A549 (cell line): ENCODE results near the gene NALCN.

Experiments used
- BCL3 ChIP-seq: fragments of >200 bp; sonication (Bioruptor Twin); formaldehyde crosslinking; IDR thresholded peaks from 3 replicates; pipeline ENCODE4 v1.6.1; 2016
- BHLHE40 ChIP-seq: IDR thresholded peaks from 2 replicates; pipeline ENCODE4 v1.6.1; 2012; ENCODE audit warnings: low read depth, low read length, inconsistent platforms
- CHD4 ChIP-seq: fragments of 200-600 bp; sonication (generic); IDR thresholded peaks from 2 replicates; pipeline ENCODE4 v1.6.1; 2016; ENCODE audit warnings: antibody characterized with exemption, mild to moderate bottlenecking, borderline replicate concordance
- CTCF ChIP-seq: fragments of >200 bp; sonication (Bioruptor Twin); formaldehyde crosslinking; IDR thresholded peaks from 3 replicates; pipeline ENCODE4 v1.5.1; 2016
- HOXA7 ChIP-seq: fragments of 250-450 bp; sonication (Bioruptor Pico); IDR thresholded peaks from 2 replicates; pipeline ENCODE4 v1.5.0; 2020; ENCODE audit warnings: mild to moderate bottlenecking, moderate library complexity
- JUN ChIP-seq, 2 experiments: fragments of >200 bp; sonication (Bioruptor Twin); formaldehyde crosslinking; IDR thresholded peaks; 2 replicates in 1 of 2; 3 replicates in 1 of 2; pipeline ENCODE4 v1.6.1; 2016 to 2017
- MAFK ChIP-seq: fragments of 450-650 bp; IDR thresholded peaks from 2 replicates; pipeline ENCODE4 v1.6.1; 2014; ENCODE audit not compliant: partially characterized antibody
- MAX ChIP-seq: IDR thresholded peaks from 2 replicates; pipeline ENCODE4 v1.6.1; 2012
- PBX3 ChIP-seq: IDR thresholded peaks from 2 replicates; pipeline ENCODE4 v1.6.1; 2012
- POLR2A ChIP-seq: IDR thresholded peaks from 2 replicates; pipeline ENCODE4 v1.6.1; 2012; ENCODE audit warnings: mild to moderate bottlenecking, low read length
- REST ChIP-seq: fragments of 200-600 bp; sonication (generic); IDR thresholded peaks from 2 replicates; pipeline ENCODE4 v1.6.1; 2016; ENCODE audit warnings: antibody characterized with exemption, mild to moderate bottlenecking, moderate library complexity
- RFX5 ChIP-seq: fragments of 450-650 bp; IDR thresholded peaks from 2 replicates; pipeline ENCODE4 v1.7.1; 2014; ENCODE audit warnings: antibody characterized with exemption, mild to moderate bottlenecking, moderate library complexity
- SMC3 ChIP-seq: fragments of >200 bp; sonication (Bioruptor Twin); formaldehyde crosslinking; IDR thresholded peaks from 3 replicates; pipeline ENCODE4 v1.6.1; 2018; ENCODE audit warnings: inconsistent platforms

- TF ChIP-seq JUN (IDR thresholded peaks at IDR 0.05): no peak
- TF ChIP-seq POLR2A: no peak
- TF ChIP-seq HOXA7 (CRISPR knock-in tag): no peak
- no peak for TF ChIP-seq BCL3
- no peak for TF ChIP-seq CTCF
- no peak for TF ChIP-seq SMC3
- TF ChIP-seq CHD4: no peak
- TF ChIP-seq MAX: no peak
- TF ChIP-seq RFX5: no peak
- no peak for TF ChIP-seq PBX3
- no peak for TF ChIP-seq MAFK
- no peak for TF ChIP-seq BHLHE40
- peak; percentile 58; the same call in 1 of the 2 replicates for TF ChIP-seq REST
These were observed 31.5 kb upstream of the NALCN start for GRCh38 chr13:101447852-101448251.
